ENCODE results near the gene KLRC4. TPM values are rescaled to one million over a fixed set of nuclear protein-coding genes. Genes with fewer than 3 reads are reported as not detected.
A peak's percentile ranks its signal among the peaks of the same experiment; 100 is the strongest.
"Not testable (repeated sequence)": the region's sequence is repeated elsewhere in the genome, so short reads cannot be mapped to it uniquely, and the experiment has no call there.

KLRC4 gene
- total and polyA plus RNA-seq, 2 donors, result 0.57 to 1.3 TPM

DNA sequence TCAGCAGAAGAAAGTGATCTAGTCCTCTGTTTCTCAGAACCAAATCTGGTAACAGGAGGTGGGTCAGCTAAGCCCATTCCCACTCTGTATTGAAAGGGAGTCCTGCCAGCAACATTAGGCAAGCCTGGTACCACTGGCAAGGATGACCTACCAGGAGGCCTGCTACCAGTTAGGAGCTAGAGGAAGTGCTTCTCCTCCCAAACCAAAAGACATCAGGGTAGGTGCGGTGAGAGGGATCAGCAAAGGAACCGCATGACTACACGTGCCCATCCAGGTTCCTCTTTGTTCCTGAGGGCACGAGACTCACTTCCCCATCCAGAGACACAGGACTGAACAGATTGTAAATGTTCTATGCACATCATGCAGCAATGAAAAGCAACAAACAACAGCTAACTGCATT is 2.8 kb downstream of the KLRC4 start:
- Histone ChIP-seq H3K4me3 (ENCODE audit: low read length in 2 of 2) (no peak overlapping the region), H3K9me3 (ENCODE audit: control insufficient read depth in 2 of 2, insufficient read depth in 1 of 2, low read length in 1 of 2) (no peaks in the 10 kb centered on the region), H3K27me3 (ENCODE audit: control insufficient read depth in 2 of 2, insufficient read depth in 1 of 2, low read length in 1 of 2) (no peaks in the 10 kb centered on the region), H3K36me3 (ENCODE audit: control insufficient read depth in 2 of 2, insufficient read depth in 2 of 2, low read length in 1 of 2) (no peaks in the 10 kb centered on the region), H3K4me1 (ENCODE audit: control insufficient read depth in 2 of 2, insufficient read depth in 2 of 2, low read length in 2 of 2) (peaks cover 0 to 4% of the 10 kb centered on the region in 2 donors), H3K27ac (ENCODE audit: low read depth in 1 of 2, low read length in 1 of 2) (no peak overlapping the region)
- 33% methylated on average over 4 of the region's 4 CpGs for WGBS
- peak in 1 of 9 donors; percentile 17 for DNase-seq (ENCODE audit: low read depth in 6 of 9, low spot score in 9 of 9)

GRCh38 chr12:10405294-10405693 is 4.3 kb downstream of the KLRC4 start:
- Histone ChIP-seq H3K4me3 (ENCODE audit: low read length in 2 of 2) (no peak overlapping the region), H3K36me3 (ENCODE audit: control insufficient read depth in 2 of 2, insufficient read depth in 2 of 2, low read length in 1 of 2) (no peaks in the 10 kb centered on the region), H3K9me3 (ENCODE audit: control insufficient read depth in 2 of 2, insufficient read depth in 1 of 2, low read length in 1 of 2) (no peaks in the 10 kb centered on the region), H3K27ac (ENCODE audit: low read depth in 1 of 2, low read length in 1 of 2) (no peak overlapping the region), H3K4me1 (ENCODE audit: control insufficient read depth in 2 of 2, insufficient read depth in 2 of 2, low read length in 2 of 2) (peaks cover 0 to 4% of the 10 kb centered on the region in 2 donors), H3K27me3 (ENCODE audit: control insufficient read depth in 2 of 2, insufficient read depth in 1 of 2, low read length in 1 of 2) (no peaks in the 10 kb centered on the region)
- no peak for DNase-seq (ENCODE audit: low read depth in 6 of 9, low spot score in 9 of 9)
- WGBS, result 98% methylated on average over 5 of the region's 5 CpGs

- DNase-seq (ENCODE audit: low read depth in 6 of 9, low spot score in 9 of 9), result no peak
- Histone ChIP-seq H3K4me1 (ENCODE audit: control insufficient read depth in 2 of 2, insufficient read depth in 2 of 2, low read length in 2 of 2) (peaks cover 0 to 4% of the 10 kb centered on the region in 2 donors), H3K27ac (ENCODE audit: low read depth in 1 of 2, low read length in 1 of 2) (no peak overlapping the region), H3K36me3 (ENCODE audit: control insufficient read depth in 2 of 2, insufficient read depth in 2 of 2, low read length in 1 of 2) (no peaks in the 10 kb centered on the region), H3K9me3 (ENCODE audit: control insufficient read depth in 2 of 2, insufficient read depth in 1 of 2, low read length in 1 of 2) (no peaks in the 10 kb centered on the region), H3K27me3 (ENCODE audit: control insufficient read depth in 2 of 2, insufficient read depth in 1 of 2, low read length in 1 of 2) (no peaks in the 10 kb centered on the region), H3K4me3 (ENCODE audit: low read length in 2 of 2) (no peak overlapping the region)
Measured at GRCh38 chr12:10404798-10405197, 4.8 kb downstream of the KLRC4 start.

DNA sequence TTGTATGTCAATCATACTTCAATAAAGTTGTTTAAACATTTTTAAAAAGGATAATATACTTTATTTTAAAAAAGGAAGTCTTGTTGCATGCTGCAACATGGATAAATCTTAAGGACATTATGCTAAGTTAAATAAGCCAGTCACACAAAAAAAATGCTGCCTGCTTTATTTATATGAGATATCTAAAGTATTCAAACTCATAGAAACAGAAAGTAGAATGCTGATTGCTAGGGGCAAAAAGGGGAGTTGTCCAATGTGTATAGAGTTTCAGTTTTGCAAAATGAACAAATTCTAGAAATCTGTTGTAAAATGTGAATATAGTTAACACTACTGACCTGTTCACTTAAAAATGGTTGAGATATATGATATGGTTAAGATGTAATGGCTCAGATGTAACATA is 8.7 kb downstream of the KLRC4 start:
- Histone ChIP-seq H3K4me3 (ENCODE audit: low read length in 2 of 2) (no peak overlapping the region), H3K36me3 (ENCODE audit: control insufficient read depth in 2 of 2, insufficient read depth in 2 of 2, low read length in 1 of 2) (no peaks in the 10 kb centered on the region), H3K27ac (ENCODE audit: low read depth in 1 of 2, low read length in 1 of 2) (no peak overlapping the region), H3K9me3 (ENCODE audit: control insufficient read depth in 2 of 2, insufficient read depth in 1 of 2, low read length in 1 of 2) (no peaks in the 10 kb centered on the region), H3K4me1 (ENCODE audit: control insufficient read depth in 2 of 2, insufficient read depth in 2 of 2, low read length in 2 of 2) (peaks cover under 1% of the 10 kb centered on the region in 2 donors), H3K27me3 (ENCODE audit: control insufficient read depth in 2 of 2, insufficient read depth in 1 of 2, low read length in 1 of 2) (no peaks in the 10 kb centered on the region)
- DNase-seq (ENCODE audit: low read depth in 6 of 9, low spot score in 9 of 9), result no peak

- no peak overlapping the region for H3K4me3 ChIP-seq (ENCODE audit: low read length in 2 of 2)
- no peaks in the 10 kb centered on the region for H3K36me3 ChIP-seq (ENCODE audit: control insufficient read depth in 2 of 2, insufficient read depth in 2 of 2, low read length in 1 of 2)
- no peaks in the 10 kb centered on the region for H3K9me3 ChIP-seq (ENCODE audit: control insufficient read depth in 2 of 2, insufficient read depth in 1 of 2, low read length in 1 of 2)
- no peaks in the 10 kb centered on the region for H3K27me3 ChIP-seq (ENCODE audit: control insufficient read depth in 2 of 2, insufficient read depth in 1 of 2, low read length in 1 of 2)
- DNase-seq (ENCODE audit: low read depth in 6 of 9, low spot score in 9 of 9), result no peak
- H3K27ac ChIP-seq (ENCODE audit: low read depth in 1 of 2, low read length in 1 of 2), result no peak overlapping the region
- peaks cover 4 to 15% of the 10 kb centered on the region in 2 donors for H3K4me1 ChIP-seq (ENCODE audit: control insufficient read depth in 2 of 2, insufficient read depth in 2 of 2, low read length in 2 of 2)
- 94% methylated on average over 2 of the region's 2 CpGs for WGBS
Measured at GRCh38 chr12:10398168-10398567, 11.4 kb downstream of the KLRC4 start.

DNA sequence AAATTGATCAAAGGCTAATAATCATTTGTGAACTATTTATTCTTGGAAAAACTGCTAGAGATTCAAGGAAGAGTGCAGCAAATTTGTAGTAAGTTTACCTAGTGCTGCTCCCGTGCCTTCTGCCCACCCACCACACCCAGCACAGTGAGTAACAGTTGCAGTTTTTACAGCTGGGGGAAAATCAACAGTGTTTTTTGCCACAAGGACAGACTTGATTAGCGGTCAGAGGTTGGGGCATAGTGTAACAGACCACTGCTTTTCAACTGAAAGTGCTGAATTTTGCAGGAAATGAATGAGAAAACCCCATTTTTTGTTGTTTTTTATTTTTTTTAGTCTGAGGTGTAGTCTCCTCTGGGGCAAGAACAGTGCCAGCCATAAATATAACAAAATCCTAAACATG is 12.3 kb downstream of the KLRC4 start:
- 40% methylated on average over 2 of the region's 2 CpGs for WGBS
- Histone ChIP-seq H3K9me3 (ENCODE audit: control insufficient read depth in 2 of 2, insufficient read depth in 1 of 2, low read length in 1 of 2) (no peaks in the 10 kb centered on the region), H3K4me1 (ENCODE audit: control insufficient read depth in 2 of 2, insufficient read depth in 2 of 2, low read length in 2 of 2) (peaks cover 4 to 19% of the 10 kb centered on the region in 2 donors), H3K4me3 (ENCODE audit: low read length in 2 of 2) (no peak overlapping the region), H3K27me3 (ENCODE audit: control insufficient read depth in 2 of 2, insufficient read depth in 1 of 2, low read length in 1 of 2) (no peaks in the 10 kb centered on the region), H3K36me3 (ENCODE audit: control insufficient read depth in 2 of 2, insufficient read depth in 2 of 2, low read length in 1 of 2) (no peaks in the 10 kb centered on the region), H3K27ac (ENCODE audit: low read depth in 1 of 2, low read length in 1 of 2) (no peak overlapping the region)
- no peak for DNase-seq (ENCODE audit: low read depth in 6 of 9, low spot score in 9 of 9)

- not testable (repeated sequence) for H3K27ac ChIP-seq (ENCODE audit: low read depth in 1 of 2, low read length in 1 of 2); H3K27me3 ChIP-seq (ENCODE audit: control insufficient read depth in 2 of 2, insufficient read depth in 1 of 2, low read length in 1 of 2); H3K9me3 ChIP-seq (ENCODE audit: control insufficient read depth in 2 of 2, insufficient read depth in 1 of 2, low read length in 1 of 2); DNase-seq (ENCODE audit: low read depth in 6 of 9, low spot score in 9 of 9); H3K36me3 ChIP-seq (ENCODE audit: control insufficient read depth in 2 of 2, insufficient read depth in 2 of 2, low read length in 1 of 2); H3K4me3 ChIP-seq (ENCODE audit: low read length in 2 of 2)
- peaks cover 4 to 20% of the 10 kb centered on the region in 2 donors for H3K4me1 ChIP-seq (ENCODE audit: control insufficient read depth in 2 of 2, insufficient read depth in 2 of 2, low read length in 2 of 2)
- 98% methylated on average over 15 of the region's 15 CpGs for WGBS
Measured at GRCh38 chr12:10396176-10396575, 13.4 kb downstream of the KLRC4 start.

- H3K27ac ChIP-seq (ENCODE audit: low read depth in 1 of 2, low read length in 1 of 2), result peak overlapping the region; percentile 46 to 50
- WGBS, result 58% methylated on average over 6 of the region's 6 CpGs
- H3K4me3 ChIP-seq (ENCODE audit: low read length in 2 of 2), result no peak overlapping the region
- DNase-seq (ENCODE audit: low read depth in 6 of 9, low spot score in 9 of 9), result peak in 1 of 9 donors; percentile 51
- H3K27me3 ChIP-seq (ENCODE audit: control insufficient read depth in 2 of 2, insufficient read depth in 1 of 2, low read length in 1 of 2), result no peaks in the 10 kb centered on the region
- H3K9me3 ChIP-seq (ENCODE audit: control insufficient read depth in 2 of 2, insufficient read depth in 1 of 2, low read length in 1 of 2), result no peaks in the 10 kb centered on the region
- H3K36me3 ChIP-seq (ENCODE audit: control insufficient read depth in 2 of 2, insufficient read depth in 2 of 2, low read length in 1 of 2), result no peaks in the 10 kb centered on the region
- peaks cover 4 to 20% of the 10 kb centered on the region in 2 donors for H3K4me1 ChIP-seq (ENCODE audit: control insufficient read depth in 2 of 2, insufficient read depth in 2 of 2, low read length in 2 of 2)
Measured at GRCh38 chr12:10395390-10395998, 14.1 kb downstream of the KLRC4 start.

DNA sequence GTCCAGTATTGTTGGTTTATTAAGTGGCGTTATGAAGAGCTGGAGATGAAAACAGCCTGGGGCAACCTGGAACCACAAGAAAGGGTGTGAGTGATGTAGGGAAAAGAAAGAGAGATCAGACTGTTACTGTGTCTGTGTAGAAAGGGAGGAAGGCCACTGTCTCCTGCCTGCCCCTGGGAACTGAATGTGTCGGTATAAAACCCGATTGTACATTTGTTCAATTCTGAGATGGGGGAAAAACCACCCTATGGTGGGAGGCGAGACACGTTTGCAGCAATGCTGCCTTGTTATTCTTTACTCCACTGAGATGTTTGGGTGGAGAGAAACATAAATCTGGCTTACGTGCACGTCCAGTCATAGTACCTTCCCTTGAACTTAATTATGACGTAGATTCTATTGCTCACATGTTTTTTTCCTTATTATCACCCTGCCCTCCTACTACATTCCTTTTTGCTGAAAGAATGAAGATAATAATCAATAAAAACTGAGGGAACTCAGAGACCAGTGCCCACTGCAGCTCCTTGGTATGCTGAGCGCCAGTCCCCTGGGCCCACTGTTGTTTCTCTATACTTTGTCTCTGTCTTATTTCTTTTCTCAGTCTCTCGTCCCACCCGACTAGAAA is 14.9 kb downstream of the KLRC4 start:
- Histone ChIP-seq H3K27ac (ENCODE audit: low read depth in 1 of 2, low read length in 1 of 2) (peak overlapping the region in 1 of 2 donors; percentile 43), H3K4me1 (ENCODE audit: control insufficient read depth in 2 of 2, insufficient read depth in 2 of 2, low read length in 2 of 2) (peaks cover 4 to 20% of the 10 kb centered on the region in 2 donors)
- H3K36me3 ChIP-seq (ENCODE audit: control insufficient read depth in 2 of 2, insufficient read depth in 2 of 2, low read length in 1 of 2); H3K4me3 ChIP-seq (ENCODE audit: low read length in 2 of 2); H3K27me3 ChIP-seq (ENCODE audit: control insufficient read depth in 2 of 2, insufficient read depth in 1 of 2, low read length in 1 of 2); H3K9me3 ChIP-seq (ENCODE audit: control insufficient read depth in 2 of 2, insufficient read depth in 1 of 2, low read length in 1 of 2): not testable (repeated sequence)
- 72% methylated on average over 11 of the region's 11 CpGs for WGBS
- DNase-seq (ENCODE audit: low read depth in 6 of 9, low spot score in 9 of 9), result peak in 1 of 9 donors; percentile 45

Data from thymus (tissue), 11 donors.